Mucosa of descending colon (tissue), 3 donors: ENCODE measurements around the gene GUCA2A. TPM values are rescaled to one million over a fixed set of nuclear protein-coding genes. Genes with fewer than 3 reads are reported as not detected.

ENCODE experiments used
- ATAC-seq: fragments of 200-7000 bp; cut with Tn5 transposase; one replicate; pipeline ENCODE4 v1.9.1; 2020; ENCODE audit warnings: mild to moderate bottlenecking, moderate library complexity
- DNase-seq, 3 donors: peaks; one replicate each; pipeline ENCODE4 v3.0.0-alpha.2; 2020
- H3K36me3 ChIP-seq: fragments of 200-600 bp; one replicate; pipeline ENCODE4 v1.8.0; 2021; ENCODE audit warnings: low read depth, mild to moderate bottlenecking
- H3K4me1 ChIP-seq: fragments of 200-600 bp; one replicate; pipeline ENCODE4 v1.8.0; 2021; ENCODE audit warnings: low read depth, mild to moderate bottlenecking
- H3K4me3 ChIP-seq: fragments of 200-600 bp; one replicate; pipeline ENCODE4 v1.8.0; 2021; ENCODE audit warnings: mild to moderate bottlenecking
- H3K9me3 ChIP-seq: fragments of 200-600 bp; one replicate; pipeline ENCODE4 v1.8.0; 2021; ENCODE audit warnings: mild to moderate bottlenecking
- intact Hi-C, 2 donors: fragments of 100-400 bp; cut with DNase I in 1 of 2; cut with micrococcal nuclease in 1 of 2; formaldehyde crosslinking; loops; one replicate each; pipeline versions ENCODE4 v1.11.0 to v1.11.1; 2022; cut with DNase I, micrococcal nuclease
- total RNA-seq, 3 donors: library from RNA; stranded (reverse); fragmentation: NEBNext Ultra II Directional in 2 of 3; extraction: Animal tissue kit (Norgen Biotek cat#: 25700) in 2 of 3; gene quantifications; one replicate each; pipeline versions ENCODE4 v1.2.1 to v1.2.4, GENCODE V29; 2021 to 2023
- TF ChIP-seq, protein P1 (sequence below): fragments of 200-600 bp; IDR thresholded peaks from one replicate; pipeline ENCODE4 v1.8.0; 2022; ENCODE audit warnings: antibody characterized with exemption, mild to moderate bottlenecking
- donor health status: DM: no; HTN: no; CAD: no; lungs with moderate emphysema.
- donor health status: DM: no; HTN: no; CAD: no.
- donor health status: DM: no; HTN: yes; CAD: no.

Gene GUCA2A
- total RNA-seq, 3 donors from 2014 or later, result 920 to 2,800 (median 1,254) TPM

DNA sequence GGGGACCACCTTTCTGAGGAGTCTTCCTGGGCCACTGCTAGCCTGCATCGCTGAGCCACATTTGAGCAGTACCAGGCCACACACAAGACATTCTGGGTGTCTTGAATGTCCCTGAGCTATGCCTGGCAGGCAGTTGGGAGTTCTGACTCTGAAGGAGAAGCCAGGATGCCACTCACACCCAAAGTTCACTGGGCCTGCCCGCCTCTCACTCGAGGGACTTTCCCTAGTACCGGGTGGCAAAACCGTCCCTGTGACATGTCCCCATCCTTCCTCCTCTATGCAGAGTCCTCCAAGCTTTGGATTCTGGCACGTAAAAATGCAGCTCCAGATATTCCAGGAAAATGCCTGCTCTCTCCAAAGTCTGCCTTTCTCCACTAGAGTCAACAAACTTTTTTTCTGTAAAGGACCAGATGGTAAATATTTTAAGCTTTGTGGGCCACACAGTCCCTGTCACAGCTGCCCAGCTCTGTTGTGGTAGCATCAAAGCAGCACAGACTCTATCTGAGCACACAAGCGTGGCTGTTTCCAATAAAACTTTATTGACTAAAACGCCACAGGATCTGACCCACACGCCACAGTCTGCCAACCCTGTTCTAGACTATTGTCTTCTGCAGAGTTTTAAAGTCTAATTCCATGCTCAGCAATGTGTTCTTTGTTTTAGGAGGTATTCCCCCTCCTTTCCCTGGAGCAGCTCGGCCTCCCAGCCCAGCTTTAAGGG is 30.6 kb downstream of the GUCA2A start:
- intact Hi-C loops, result no loop called here
- DNase-seq, result no peak
- TF ChIP-seq, protein P1, sequence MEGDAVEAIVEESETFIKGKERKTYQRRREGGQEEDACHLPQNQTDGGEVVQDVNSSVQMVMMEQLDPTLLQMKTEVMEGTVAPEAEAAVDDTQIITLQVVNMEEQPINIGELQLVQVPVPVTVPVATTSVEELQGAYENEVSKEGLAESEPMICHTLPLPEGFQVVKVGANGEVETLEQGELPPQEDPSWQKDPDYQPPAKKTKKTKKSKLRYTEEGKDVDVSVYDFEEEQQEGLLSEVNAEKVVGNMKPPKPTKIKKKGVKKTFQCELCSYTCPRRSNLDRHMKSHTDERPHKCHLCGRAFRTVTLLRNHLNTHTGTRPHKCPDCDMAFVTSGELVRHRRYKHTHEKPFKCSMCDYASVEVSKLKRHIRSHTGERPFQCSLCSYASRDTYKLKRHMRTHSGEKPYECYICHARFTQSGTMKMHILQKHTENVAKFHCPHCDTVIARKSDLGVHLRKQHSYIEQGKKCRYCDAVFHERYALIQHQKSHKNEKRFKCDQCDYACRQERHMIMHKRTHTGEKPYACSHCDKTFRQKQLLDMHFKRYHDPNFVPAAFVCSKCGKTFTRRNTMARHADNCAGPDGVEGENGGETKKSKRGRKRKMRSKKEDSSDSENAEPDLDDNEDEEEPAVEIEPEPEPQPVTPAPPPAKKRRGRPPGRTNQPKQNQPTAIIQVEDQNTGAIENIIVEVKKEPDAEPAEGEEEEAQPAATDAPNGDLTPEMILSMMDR, result no peak
- Histone ChIP-seq H3K4me1 (no peaks in the 10 kb centered on the region), H3K4me3 (no peak overlapping the region), H3K9me3 (no peaks in the 10 kb centered on the region), H3K36me3 (no peaks in the 10 kb centered on the region)
- no peak for ATAC-seq

DNA sequence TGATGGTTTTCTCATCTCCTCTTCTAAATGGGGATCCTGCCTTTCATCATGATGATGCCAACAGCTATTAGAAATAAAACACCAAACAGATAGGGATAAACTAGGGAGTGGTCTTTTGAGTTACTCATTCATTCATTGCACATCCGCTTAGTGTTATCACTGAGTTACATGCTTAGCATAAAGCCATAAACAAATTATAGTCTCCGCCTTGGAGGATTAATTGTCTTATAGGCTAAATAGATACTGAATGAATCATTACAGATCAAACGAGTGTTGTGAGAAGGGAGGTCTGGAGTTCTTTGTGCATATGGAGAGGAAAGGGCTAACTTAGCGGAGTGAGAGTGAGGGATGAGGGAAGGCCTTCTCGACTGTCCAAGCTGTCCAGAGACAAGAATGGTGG is 31.2 kb downstream of the GUCA2A start:
- no peak for ATAC-seq
- Histone ChIP-seq H3K9me3 (no peaks in the 10 kb centered on the region), H3K4me3 (no peak overlapping the region), H3K4me1 (no peaks in the 10 kb centered on the region), H3K36me3 (no peaks in the 10 kb centered on the region)
- TF ChIP-seq, protein P1, result no peak
- intact Hi-C loops, result no loop called here
- no peak for DNase-seq

DNA sequence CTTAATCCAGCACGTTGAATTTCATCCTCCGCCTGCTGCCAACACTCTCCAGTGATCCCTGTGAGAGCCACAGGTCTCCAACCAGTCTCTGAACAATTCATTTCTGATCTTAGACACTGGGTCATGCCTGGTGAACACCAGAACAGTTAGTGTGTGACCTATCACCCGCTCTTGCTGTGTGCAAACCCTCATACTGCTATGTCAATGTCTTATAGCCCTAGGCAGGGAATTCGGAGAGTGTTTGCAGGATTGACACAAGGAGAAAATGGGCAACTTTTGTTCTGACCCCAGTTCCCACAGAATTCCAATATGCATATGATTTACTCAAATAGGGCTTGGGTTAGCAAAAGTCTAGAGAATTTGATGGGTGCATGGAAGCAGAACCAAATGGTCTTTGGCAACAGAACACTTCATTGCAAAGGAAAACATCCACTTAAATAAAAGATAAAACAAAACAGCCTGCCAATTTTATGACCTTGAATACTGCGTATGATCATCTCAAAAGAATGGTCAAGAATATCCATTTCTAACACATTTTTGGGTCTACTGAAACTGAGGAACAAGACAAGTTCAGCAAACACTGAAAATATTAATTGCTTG is 34.4 kb downstream of the GUCA2A start:
- no peaks in the 10 kb centered on the region for H3K36me3 ChIP-seq
- TF ChIP-seq, protein P1, result no peak
- ATAC-seq (no peak), DNase-seq (no peak)
- H3K4me3 ChIP-seq, result no peak overlapping the region
- no peaks in the 10 kb centered on the region for H3K4me1 ChIP-seq
- no peaks in the 10 kb centered on the region for H3K9me3 ChIP-seq
- intact Hi-C loops, result no loop called here

DNA sequence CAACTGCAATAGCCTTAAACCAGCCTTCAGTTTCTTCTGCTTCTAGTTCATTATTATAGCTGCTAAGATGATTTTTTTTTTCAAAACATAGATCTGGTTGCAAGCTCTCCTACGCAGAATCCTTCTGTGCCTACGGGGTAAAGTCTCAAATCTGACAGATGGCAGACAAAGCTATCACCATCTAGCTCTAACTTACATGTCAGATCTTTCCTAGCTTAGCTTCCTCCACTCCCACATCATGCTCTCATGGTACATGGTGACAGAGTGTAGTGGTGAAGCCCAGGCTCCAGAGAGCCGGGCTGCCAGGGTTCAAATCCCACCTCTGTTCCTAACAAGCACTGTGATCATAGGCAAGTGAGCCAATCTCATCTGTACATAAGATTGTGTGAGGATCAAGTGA is 35.6 kb downstream of the GUCA2A start:
- no peak for ATAC-seq
- H3K9me3 ChIP-seq, result no peaks in the 10 kb centered on the region

DNA sequence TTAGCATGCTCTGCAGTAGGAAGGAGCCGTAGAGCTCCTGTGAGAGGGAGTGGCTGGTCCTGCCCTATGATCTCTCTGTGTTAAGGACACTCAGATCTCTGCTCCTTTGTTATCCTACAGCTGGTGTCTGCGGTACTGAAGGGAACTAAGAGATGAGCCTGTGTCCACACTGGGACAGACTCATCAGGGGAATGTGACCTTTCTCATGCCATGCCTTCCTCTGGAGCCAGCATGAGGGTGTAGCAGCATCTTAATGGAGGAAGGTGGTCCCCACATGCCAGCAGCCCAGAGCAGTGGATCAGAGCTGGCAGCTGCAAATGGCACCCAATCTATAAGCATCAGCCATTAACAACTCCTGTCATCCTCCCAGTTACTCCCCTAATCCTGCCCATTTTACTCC is 36.0 kb downstream of the GUCA2A start:
- no peaks in the 10 kb centered on the region for H3K9me3 ChIP-seq
- no peak overlapping the region for H3K4me3 ChIP-seq
- intact Hi-C loops, result no loop called here
- DNase-seq (no peak), ATAC-seq (no peak)
- TF ChIP-seq, protein P1, result no peak
- H3K4me1 ChIP-seq, result no peaks in the 10 kb centered on the region
- no peaks in the 10 kb centered on the region for H3K36me3 ChIP-seq

More for the DNA sequence above, 35.6 kb downstream of the GUCA2A start:
- Histone ChIP-seq H3K4me3 (no peak overlapping the region), H3K4me1 (no peaks in the 10 kb centered on the region), H3K36me3 (no peaks in the 10 kb centered on the region)
- TF ChIP-seq, protein P1, result no peak
- intact Hi-C loops, result no loop called here
- DNase-seq, result no peak
